K562 (cell line): ENCODE measurements around the gene RPL9. TPM values are rescaled to one million over a fixed set of nuclear protein-coding genes. Genes with fewer than 3 reads are reported as not detected.

ENCODE experiments used
- ATAC-seq: fragments of 200-7000 bp; cut with Tn5 transposase; 3 replicates; pipeline ENCODE4 v1.9.1; 2020; ENCODE audit warnings: moderate library complexity
- BruUV-seq: library from RNA; stranded (reverse); fragments of 400-500 nt; replicated peaks from 2 replicates; lab custom pipeline; 2021; lab: Mats Ljungman, UMichigan
- CTCF ChIA-PET: fragments of 300-600 bp; formaldehyde crosslinking; extraction: SDS; loops from one replicate; lab custom pipeline; 2021; ENCODE audit warnings: low intra/inter-chr PET ratio; lab: Yijun Ruan, JAX
- POLR2A ChIA-PET: fragments of 300-600, 350-650 bp; sonication (Branson Sonifier 250); formaldehyde crosslinking; extraction: SDS; loops from one replicate; lab custom pipeline; 2021; ENCODE audit warnings: antibody characterized with exemption, inconsistent platforms; lab: Yijun Ruan, JAX
- DNase-seq, 4 experiments: peaks; one replicate each; pipeline versions ENCODE4 v3.0.0 to v3.0.0-alpha.2; 2011 to 2018; ENCODE audit warnings: low spot score in 3 of 4, mixed read lengths in 3 of 4; ENCODE audit errors: extremely low read depth in 1 of 4
- FAIRE-seq: peaks from 2 replicates; lab custom pipeline; 2011; peaks lifted over from hg19 to GRCh38; lab: Jason Lieb, UNC
- H2AFZ ChIP-seq: 2 replicates; pipeline ENCODE4 v1.6.0; 2011; ENCODE audit warnings: low read depth, low read length, control low read depth, inconsistent platforms
- H3K27ac ChIP-seq: fragments of 200-600 bp; 3 replicates; pipeline ENCODE4 v1.8.0; 2011; ENCODE audit warnings: low read depth, mild to moderate bottlenecking, control low read depth, inconsistent platforms, low read length, moderate library complexity, mixed read lengths; ENCODE audit errors: extremely low read depth
- H3K27me3 ChIP-seq, 2 experiments: fragments of 300-600 bp in 1 of 2; 2 replicates in 1 of 2; 3 replicates in 1 of 2; pipeline versions ENCODE4 v1.6.0 to v1.8.0; 2011; ENCODE audit warnings: inconsistent platforms in 2 of 2, low read length in 2 of 2, mild to moderate bottlenecking in 1 of 2, mixed read lengths in 1 of 2, moderate library complexity in 1 of 2; ENCODE audit not compliant: control insufficient read depth in 2 of 2, insufficient read depth in 2 of 2
- H3K36me3 ChIP-seq: fragments of 300-600 bp; 3 replicates; pipeline ENCODE4 v1.8.0; 2011; ENCODE audit warnings: mild to moderate bottlenecking, low read length, inconsistent platforms; ENCODE audit not compliant: control insufficient read depth, insufficient read depth
- H3K4me1 ChIP-seq, 2 experiments: fragments of 200-600 bp in 1 of 2; replicated peaks in 1 of 2; 2 replicates in 1 of 2; 3 replicates in 1 of 2; pipeline versions ENCODE4 v1.5.1 to v1.8.0; 2011; ENCODE audit warnings: inconsistent platforms in 2 of 2, low read length in 2 of 2, mild to moderate bottlenecking in 1 of 2, mixed read lengths in 1 of 2, moderate library complexity in 1 of 2; ENCODE audit not compliant: control insufficient read depth in 2 of 2, insufficient read depth in 2 of 2
- H3K4me2 ChIP-seq: 2 replicates; pipeline ENCODE4 v1.6.1; 2011; ENCODE audit warnings: low read length, control low read depth, inconsistent platforms, mixed read lengths; ENCODE audit not compliant: insufficient read depth
- H3K4me3 ChIP-seq: fragments of 200-600 bp; sonication (generic), shearing (Covaris generic); 2 replicates; pipeline ENCODE4 v1.5.1; 2016; ENCODE audit warnings: control low read depth, inconsistent platforms
- H3K79me2 ChIP-seq: fragments of 200-600 bp; 3 replicates; pipeline ENCODE4 v1.8.0; 2011; ENCODE audit warnings: low read length, inconsistent platforms; ENCODE audit not compliant: control insufficient read depth, insufficient read depth
- H3K9ac ChIP-seq, 2 experiments: 2 replicates each; pipeline versions ENCODE4 v1.6.0 to v1.6.1; 2011; ENCODE audit warnings: low read depth in 2 of 2, low read length in 2 of 2, control low read depth in 1 of 2, inconsistent platforms in 1 of 2, mild to moderate bottlenecking in 1 of 2, mixed read lengths in 1 of 2; ENCODE audit not compliant: insufficient read depth in 1 of 2
- H3K9me1 ChIP-seq: one replicate; pipeline ENCODE4 v1.6.0; 2011; ENCODE audit warnings: inconsistent platforms, mild to moderate bottlenecking, low read length, moderate library complexity; ENCODE audit not compliant: control insufficient read depth, insufficient read depth
- H3K9me3 ChIP-seq: replicated peaks from 2 replicates; pipeline ENCODE4 v1.5.1; 2011; ENCODE audit warnings: low read depth, low read length, inconsistent platforms; ENCODE audit not compliant: control insufficient read depth, insufficient read depth
- H4K20me1 ChIP-seq: replicated peaks from 2 replicates; pipeline ENCODE4 v1.6.1; 2011; ENCODE audit warnings: low read length, inconsistent platforms, mixed read lengths; ENCODE audit not compliant: control insufficient read depth, insufficient read depth
- CBX1 ChIP-seq: sonication (generic); IDR thresholded peaks from 2 replicates; pipeline ENCODE4 v1.6.1; 2016; ENCODE audit warnings: antibody characterized with exemption, low read depth, mild to moderate bottlenecking
- CREB3 ChIP-seq: fragments of 450-650 bp; conservative IDR thresholded peaks from 2 replicates; pipeline ENCODE4 v1.6.1; 2016; ENCODE audit warnings: missing genetic modification characterization, low read depth, mild to moderate bottlenecking, missing compliant biosample characterization, moderate library complexity
- FOXM1 ChIP-seq, 2 experiments: fragments of 450-650 bp in 1 of 2; sonication (generic) in 1 of 2; formaldehyde crosslinking in 1 of 2; IDR thresholded peaks; 2 replicates each; pipeline versions ENCODE4 v1.6.1 to v1.9.0; 2017 to 2022; ENCODE audit warnings: low read depth in 2 of 2, mild to moderate bottlenecking in 2 of 2, missing genetic modification reagents in 1 of 2, moderate library complexity in 1 of 2
- NFE2 ChIP-seq: IDR thresholded peaks from 2 replicates; pipeline ENCODE4 v1.6.1; 2014; ENCODE audit warnings: antibody characterized with exemption, low read depth
- RBM14 ChIP-seq: fragments of 200-400 bp; formaldehyde crosslinking; IDR thresholded peaks from 2 replicates; pipeline ENCODE4 v1.6.1; 2018; ENCODE audit warnings: low read depth, mild to moderate bottlenecking, low read length, moderate library complexity, borderline replicate concordance; ENCODE audit not compliant: insufficient read depth
- SRSF1 ChIP-seq: fragments of 200-400 bp; formaldehyde crosslinking; IDR thresholded peaks from 2 replicates; pipeline ENCODE4 v1.6.1; 2017; ENCODE audit warnings: mild to moderate bottlenecking, low read depth, low read length, moderate library complexity
- ZNF518B ChIP-seq: fragments of 250-450 bp; sonication (Bioruptor Pico); IDR thresholded peaks from 2 replicates; pipeline ENCODE4 v1.5.0; 2021; ENCODE audit warnings: mild to moderate bottlenecking, moderate library complexity
- ZNF584 ChIP-seq: fragments of 200-800 bp; sonication (Bioruptor generic); IDR thresholded peaks from 2 replicates; pipeline ENCODE4 v1.6.1; 2016; ENCODE audit warnings: low read depth, mild to moderate bottlenecking, missing genetic modification characterization, missing compliant biosample characterization
- WGBS: fragments of 100-300 bp; shearing (Covaris generic); methylation state at CpG from one replicate; pipeline ENCODE4 v1.1.6; 2016; ENCODE audit warnings: low coverage, mixed read lengths; ENCODE audit not compliant: insufficient coverage; ENCODE audit errors: missing lambda C conversion rate; 5-methylcytosine and 5-hydroxymethylcytosine counted together
- in situ Hi-C: fragments of 300-500 bp; cut with MboI; formaldehyde crosslinking; loops from 4 replicates; pipeline ENCODE4 v1.15.0; 2018; ENCODE audit warnings: inconsistent platforms, mixed read lengths
- intact Hi-C: fragments of 100-400 bp; cut with micrococcal nuclease; formaldehyde crosslinking; loops from 2 replicates; pipeline ENCODE4 v1.14.2; 2022
- polyA plus RNA-seq, 8 experiments: library from polyadenylated mRNA; depleted of rRNA in 4 of 8; stranded (reverse) in 5 of 8; unstranded in 3 of 8; fragments of >200 nt; fragmentation: Nextera tagmentation in 2 of 8; fragmentation: Illumina TruSeq in 1 of 8; extraction: Ambion mirVana in 2 of 8; extraction: Trizol in 1 of 8; gene quantifications; 2 replicates each; pipeline versions ENCODE4 v1.2.1 to v1.2.3, GENCODE V29; 2011 to 2014; ENCODE audit warnings: inconsistent platforms in 1 of 8, missing spikeins in 1 of 8
- total RNA-seq, 7 experiments: library from RNA; depleted of rRNA in 6 of 7; stranded (reverse); fragments of >200 nt in 6 of 7; fragmentation: Illumina TruSeq in 2 of 7; extraction: Trizol in 2 of 7; gene quantifications; 2 replicates each; pipeline versions ENCODE4 v1.2.1 to v1.2.3, GENCODE V29; 2011 to 2021; ENCODE audit warnings: low replicate concordance in 1 of 7

The RPL9 gene
- total and polyA plus RNA-seq, 9 of the 15 experiments (the other 6 are each of a cell fraction or from before 2014, with no cell fraction given): 1,925 to 5,178 (median 3,033) TPM

- Histone ChIP-seq H3K9me3 (no peaks in the 10 kb centered on the region), H3K79me2 (peaks cover 3% of the 10 kb centered on the region; the same call in 1 of the 3 replicates), H2AFZ (no peak overlapping the region), H3K9ac (no peak overlapping the region), H3K4me3 (no peak overlapping the region), H3K36me3 (peaks cover 82% of the 10 kb centered on the region), H3K9me1 (no peaks in the 10 kb centered on the region), H3K27me3 (no peaks in the 10 kb centered on the region), H3K4me2 (no peak overlapping the region), H3K4me1 (no peaks in the 10 kb centered on the region; a peak in 2 of 5 replicates), H4K20me1 (no peaks in the 10 kb centered on the region), H3K27ac (no peak overlapping the region)
- ATAC-seq: no peak
- no peak for DNase-seq
- ChIA-PET CTCF (no interaction called here), POLR2A (no interaction called here)
- no peak for TF ChIP-seq SRSF1
- TF ChIP-seq NFE2: peak; percentile 4; the same call in 1 of the 2 replicates
- in situ Hi-C loops: no loop called here
- intact Hi-C loops: loop anchor here (5.0 to 10.0 kb wide), 4 partner anchors 61 to 848 kb away; partner anchors contain the start of genes SMIM14 and UGDH
- no TSS peak for BruUV-seq
- WGBS: 58% methylated on average over 4 of the region's 4 CpGs
- FAIRE-seq: no peak
Measured at GRCh38 chr4:39466747-39467146, 8.0 kb upstream of the RPL9 start.

- no peaks in the 10 kb centered on the region for H3K9me1 ChIP-seq
- intact Hi-C loops (loop anchor here (5.0 to 10.0 kb wide), 4 partner anchors 62 to 850 kb away; partner anchors contain the start of genes SMIM14 and UGDH), in situ Hi-C loops (no loop called here)
- POLR2A ChIA-PET: interaction anchor here (0.6 to 1.4 kb wide), 5 partner anchors 9 to 591 kb away, joined by 3 to 5 read pairs (median 3); partner anchors contain the start of genes N4BP2 and SMIM14
- no TSS peak for BruUV-seq
- H4K20me1 ChIP-seq: no peaks in the 10 kb centered on the region
- H3K4me3 ChIP-seq: no peak overlapping the region
- peak overlapping the region; percentile 46; the same call in 2 of the 3 replicates for H3K27ac ChIP-seq
- H3K9ac ChIP-seq: peak overlapping the region in 1 of 2 experiments; percentile 19; a peak in 1 of 4 replicates
- peak; percentile 91 for FAIRE-seq
- no peaks in the 10 kb centered on the region for H3K9me3 ChIP-seq
- H3K36me3 ChIP-seq: peaks cover 79% of the 10 kb centered on the region
- H3K79me2 ChIP-seq: peaks cover 17% of the 10 kb centered on the region
- ATAC-seq: peak; percentile 92
- 22% methylated on average over 2 of the region's 2 CpGs for WGBS
- H3K27me3 ChIP-seq: no peaks in the 10 kb centered on the region
- peak overlapping the region; percentile 54 for H2AFZ ChIP-seq
- CTCF ChIA-PET: interaction anchor here (0.6 kb wide), 1 partner anchor 194 kb away, joined by 3 read pairs; no protein-coding TSS in a partner anchor
- H3K4me2 ChIP-seq: peak overlapping the region; percentile 62
- peak; percentile 51 to 76 (median 63) for DNase-seq
- H3K4me1 ChIP-seq: peaks cover 0 to 4% of the 10 kb centered on the region in 2 experiments; a peak in 3 of 5 replicates
- TF ChIP-seq CBX1 (no peak), ZNF584 (no peak), FOXM1 (IDR thresholded peaks at IDR 0.05; ENCODE audit: low read depth) (0 out of 2 replicates have a peak, but pooled peaks have one; percentile 24), FOXM1 (CRISPR knock-in tag; IDR thresholded peaks at IDR 0.05; ENCODE audit: low read depth) (no peak), CREB3 (peak; percentile 38; the same call in 1 of the 2 replicates), ZNF518B (CRISPR knock-in tag) (no peak), RBM14 (no peak)
Measured at GRCh38 chr4:39464886-39465501, 6.3 kb upstream of the RPL9 start.
